H1 (cell line): ENCODE results near the gene TOP1.

ENCODE experiments used
- BRCA1 ChIP-seq: IDR thresholded peaks from 2 replicates; pipeline ENCODE4 v1.6.1; 2012; ENCODE audit warnings: low read depth, low read length, improper control_type of control experiment
- EP300 ChIP-seq, 2 experiments: IDR thresholded peaks; 1 replicate in 1 of 2; 2 replicates in 1 of 2; pipeline ENCODE4 v1.6.1; 2011 to 2012; ENCODE audit warnings: low read depth in 2 of 2, low read length in 2 of 2, mild to moderate bottlenecking in 2 of 2, borderline replicate concordance in 1 of 2, inconsistent platforms in 1 of 2, moderate library complexity in 1 of 2
- EZH2 ChIP-seq: fragments of 200-600 bp; sonication (generic); IDR thresholded peaks from 2 replicates; pipeline ENCODE4 v1.7.1; 2012; ENCODE audit warnings: low read depth, mild to moderate bottlenecking, moderate library complexity, low read length, inconsistent platforms; ENCODE audit not compliant: severe bottlenecking
- FOSL1 ChIP-seq: IDR thresholded peaks from 2 replicates; pipeline ENCODE4 v1.6.1; 2011; ENCODE audit warnings: mild to moderate bottlenecking, low read depth, low read length, moderate library complexity; ENCODE audit not compliant: insufficient read depth
- GABPA ChIP-seq: IDR thresholded peaks from 2 replicates; pipeline ENCODE4 v1.6.1; 2011; ENCODE audit warnings: mild to moderate bottlenecking, low read length, moderate library complexity, borderline replicate concordance; ENCODE audit not compliant: insufficient read depth
- HDAC2 ChIP-seq, 2 experiments: fragments of 300-600 bp in 1 of 2; sonication (generic) in 1 of 2; IDR thresholded peaks; 2 replicates each; pipeline ENCODE4 v1.6.1; 2011 to 2012; ENCODE audit warnings: low read depth in 2 of 2, low read length in 2 of 2, mild to moderate bottlenecking in 2 of 2, moderate library complexity in 2 of 2, borderline replicate concordance in 1 of 2, inconsistent platforms in 1 of 2
- HDAC6 ChIP-seq: IDR thresholded peaks from one replicate; pipeline ENCODE4 v1.7.1; 2012; ENCODE audit warnings: low read depth, mild to moderate bottlenecking, inconsistent platforms, low read length, moderate library complexity
- KDM4A ChIP-seq: IDR thresholded peaks from one replicate; pipeline ENCODE4 v1.7.1; 2012; ENCODE audit warnings: low read depth, mild to moderate bottlenecking, moderate library complexity, low read length, inconsistent platforms; ENCODE audit not compliant: severe bottlenecking
- MAFK ChIP-seq: IDR thresholded peaks from 2 replicates; pipeline ENCODE4 v1.6.1; 2012; ENCODE audit warnings: low read depth, mild to moderate bottlenecking, improper control_type of control experiment, low read length
- POLR2A ChIP-seq, 2 experiments: IDR thresholded peaks; 1 replicate in 1 of 2; 2 replicates in 1 of 2; pipeline ENCODE4 v1.6.1; 2011; ENCODE audit warnings: low read depth in 2 of 2, low read length in 2 of 2, mild to moderate bottlenecking in 2 of 2; ENCODE audit errors: control extremely low read depth in 1 of 2
- POLR2AphosphoS5 ChIP-seq: IDR thresholded peaks from 2 replicates; pipeline ENCODE4 v1.6.1; 2011; ENCODE audit warnings: low read depth, low read length
- RFX5 ChIP-seq: IDR thresholded peaks from 2 replicates; pipeline ENCODE4 v1.6.1; 2011; ENCODE audit warnings: low read depth, low read length, improper control_type of control experiment, borderline replicate concordance
- SIN3A ChIP-seq, 2 experiments: IDR thresholded peaks in 1 of 2; conservative IDR thresholded peaks in 1 of 2; 2 replicates each; pipeline ENCODE4 v1.6.1; 2011 to 2012; ENCODE audit warnings: low read length in 2 of 2, improper control_type of control experiment in 1 of 2, low read depth in 1 of 2, mild to moderate bottlenecking in 1 of 2
- TF ChIP-seq, protein P1 (sequence below), 3 experiments: IDR thresholded peaks; 1 replicate in 2 of 3; 2 replicates in 1 of 3; pipeline versions ENCODE4 v1.5.1 to v1.6.1; 2011; ENCODE audit warnings: low read length in 3 of 3, mild to moderate bottlenecking in 3 of 3, inconsistent platforms in 2 of 3, low read depth in 1 of 3, moderate library complexity in 1 of 3; ENCODE audit not compliant: insufficient read depth in 1 of 3; ENCODE audit errors: control extremely low read depth in 1 of 3

DNA sequence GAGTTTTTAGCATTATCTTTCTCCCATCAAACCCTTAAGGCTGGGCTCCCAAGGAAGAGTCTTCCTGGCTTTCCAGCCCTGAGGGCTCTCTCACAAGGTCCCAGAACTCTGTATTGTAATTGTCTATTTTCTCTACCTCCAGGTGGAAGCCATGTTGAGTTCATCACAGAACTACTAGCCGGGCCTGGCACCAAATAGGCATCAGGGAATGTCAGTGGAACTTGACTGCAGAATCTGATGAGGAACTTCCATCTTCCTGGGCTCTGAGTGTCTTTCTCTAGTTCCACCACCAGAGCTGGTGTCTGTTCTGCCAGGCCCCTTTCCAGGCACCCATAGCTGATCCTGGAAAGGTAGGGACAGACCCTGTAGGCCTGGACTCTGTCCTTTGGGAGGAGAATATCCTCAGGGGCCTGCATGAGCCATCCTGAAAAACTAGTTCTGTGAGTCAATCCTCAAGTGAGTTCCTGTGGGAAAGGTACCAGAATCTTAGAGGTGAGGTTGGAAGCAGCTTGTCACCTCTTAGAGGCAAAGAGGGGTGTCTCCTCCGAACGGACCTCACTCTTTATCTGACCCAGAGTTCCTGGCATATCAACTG lies 11.1 kb upstream of the TOP1 start:
- TF ChIP-seq EP300 (IDR thresholded peaks at IDR 0.05; ENCODE audit: borderline replicate concordance in 1 of 2, low read depth in 2 of 2, low read length in 2 of 2): no peak
- TF ChIP-seq MAFK: no peak
- TF ChIP-seq, protein P1, sequence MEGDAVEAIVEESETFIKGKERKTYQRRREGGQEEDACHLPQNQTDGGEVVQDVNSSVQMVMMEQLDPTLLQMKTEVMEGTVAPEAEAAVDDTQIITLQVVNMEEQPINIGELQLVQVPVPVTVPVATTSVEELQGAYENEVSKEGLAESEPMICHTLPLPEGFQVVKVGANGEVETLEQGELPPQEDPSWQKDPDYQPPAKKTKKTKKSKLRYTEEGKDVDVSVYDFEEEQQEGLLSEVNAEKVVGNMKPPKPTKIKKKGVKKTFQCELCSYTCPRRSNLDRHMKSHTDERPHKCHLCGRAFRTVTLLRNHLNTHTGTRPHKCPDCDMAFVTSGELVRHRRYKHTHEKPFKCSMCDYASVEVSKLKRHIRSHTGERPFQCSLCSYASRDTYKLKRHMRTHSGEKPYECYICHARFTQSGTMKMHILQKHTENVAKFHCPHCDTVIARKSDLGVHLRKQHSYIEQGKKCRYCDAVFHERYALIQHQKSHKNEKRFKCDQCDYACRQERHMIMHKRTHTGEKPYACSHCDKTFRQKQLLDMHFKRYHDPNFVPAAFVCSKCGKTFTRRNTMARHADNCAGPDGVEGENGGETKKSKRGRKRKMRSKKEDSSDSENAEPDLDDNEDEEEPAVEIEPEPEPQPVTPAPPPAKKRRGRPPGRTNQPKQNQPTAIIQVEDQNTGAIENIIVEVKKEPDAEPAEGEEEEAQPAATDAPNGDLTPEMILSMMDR (IDR thresholded peaks at IDR 0.05; ENCODE audit: control extremely low read depth in 1 of 3, insufficient read depth in 1 of 3, low read depth in 1 of 3, low read length in 3 of 3): no peak
- no peak for TF ChIP-seq HDAC2 (IDR thresholded peaks at IDR 0.05; ENCODE audit: borderline replicate concordance in 1 of 2, low read depth in 2 of 2, low read length in 2 of 2)
- TF ChIP-seq FOSL1: no peak
- no peak for TF ChIP-seq HDAC6
- TF ChIP-seq POLR2A (IDR thresholded peaks at IDR 0.05; ENCODE audit: control extremely low read depth in 1 of 2, low read depth in 2 of 2, low read length in 2 of 2): no peak
- TF ChIP-seq POLR2AphosphoS5: no peak
- no peak for TF ChIP-seq BRCA1
- no peak for TF ChIP-seq SIN3A (conservative IDR thresholded peaks at IDR 0.05 in 1 of 2, IDR thresholded peaks at IDR 0.05 in 1 of 2; ENCODE audit: low read depth in 1 of 2, low read length in 2 of 2)
- TF ChIP-seq KDM4A: no peak
- TF ChIP-seq GABPA: no peak
- TF ChIP-seq EZH2: no peak
- TF ChIP-seq RFX5: no peak
